ENCODE data around the gene APBA2. TPM values are rescaled to one million over a fixed set of nuclear protein-coding genes. Genes with fewer than 3 reads are reported as not detected.

The APBA2 gene
- total RNA-seq, 1 experiment from 2014 or later: 11.2 TPM

DNA sequence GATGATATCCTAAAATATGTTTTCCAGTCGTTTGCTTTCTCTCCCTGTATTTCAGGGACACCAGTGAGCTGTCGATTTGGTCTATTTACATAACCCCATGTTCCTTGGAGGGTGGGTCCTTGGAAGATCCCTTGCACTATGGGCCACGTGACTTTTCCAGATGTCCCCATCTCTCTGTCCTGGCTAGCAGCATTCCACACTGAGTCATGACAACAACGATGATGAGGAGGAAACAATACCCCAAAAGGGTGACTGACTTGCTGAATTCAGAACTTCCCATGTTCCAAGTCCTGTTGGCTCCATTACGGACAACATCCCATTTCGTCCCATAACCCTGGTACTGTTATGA is 249.5 kb downstream of the APBA2 start:
- H3K36me3 Mint-ChIP-seq: no peaks in the 10 kb centered on the region
- peaks cover 17% of the 10 kb centered on the region for H3K4me1 Mint-ChIP-seq
- no peak overlapping the region for H3K27ac Mint-ChIP-seq
- H3K27me3 Mint-ChIP-seq (ENCODE audit: low read depth): no peaks in the 10 kb centered on the region
- H3K9me3 Mint-ChIP-seq: no peaks in the 10 kb centered on the region
- DNase-seq (ENCODE audit: low spot score): no peak
- POLR2A ChIA-PET: interaction anchor here (0.6 kb wide), 1 partner anchor 7 kb away, joined by 3 read pairs; no protein-coding TSS in a partner anchor
- ATAC-seq: no peak
- TF ChIP-seq NFE2L1 (CRISPR knock-in tag; IDR thresholded peaks at IDR 0.05): no peak
- TF ChIP-seq MXD4 (CRISPR knock-in tag; IDR thresholded peaks at IDR 0.05; ENCODE audit: borderline replicate concordance): no peak
- TF ChIP-seq, protein P1, sequence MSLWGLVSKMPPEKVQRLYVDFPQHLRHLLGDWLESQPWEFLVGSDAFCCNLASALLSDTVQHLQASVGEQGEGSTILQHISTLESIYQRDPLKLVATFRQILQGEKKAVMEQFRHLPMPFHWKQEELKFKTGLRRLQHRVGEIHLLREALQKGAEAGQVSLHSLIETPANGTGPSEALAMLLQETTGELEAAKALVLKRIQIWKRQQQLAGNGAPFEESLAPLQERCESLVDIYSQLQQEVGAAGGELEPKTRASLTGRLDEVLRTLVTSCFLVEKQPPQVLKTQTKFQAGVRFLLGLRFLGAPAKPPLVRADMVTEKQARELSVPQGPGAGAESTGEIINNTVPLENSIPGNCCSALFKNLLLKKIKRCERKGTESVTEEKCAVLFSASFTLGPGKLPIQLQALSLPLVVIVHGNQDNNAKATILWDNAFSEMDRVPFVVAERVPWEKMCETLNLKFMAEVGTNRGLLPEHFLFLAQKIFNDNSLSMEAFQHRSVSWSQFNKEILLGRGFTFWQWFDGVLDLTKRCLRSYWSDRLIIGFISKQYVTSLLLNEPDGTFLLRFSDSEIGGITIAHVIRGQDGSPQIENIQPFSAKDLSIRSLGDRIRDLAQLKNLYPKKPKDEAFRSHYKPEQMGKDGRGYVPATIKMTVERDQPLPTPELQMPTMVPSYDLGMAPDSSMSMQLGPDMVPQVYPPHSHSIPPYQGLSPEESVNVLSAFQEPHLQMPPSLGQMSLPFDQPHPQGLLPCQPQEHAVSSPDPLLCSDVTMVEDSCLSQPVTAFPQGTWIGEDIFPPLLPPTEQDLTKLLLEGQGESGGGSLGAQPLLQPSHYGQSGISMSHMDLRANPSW (CRISPR knock-in tag; conservative IDR thresholded peaks at IDR 0.05; ENCODE audit: low read depth): no peak
- no peak for TF ChIP-seq GABPB1 (CRISPR knock-in tag; IDR thresholded peaks at IDR 0.05)
- TF ChIP-seq HMGA2 (CRISPR knock-in tag; IDR thresholded peaks at IDR 0.05): no peak
- TF ChIP-seq ZNF219 (CRISPR knock-in tag; IDR thresholded peaks at IDR 0.05; ENCODE audit: borderline replicate concordance): no peak
- no peak for TF ChIP-seq FOXJ3 (CRISPR knock-in tag; IDR thresholded peaks at IDR 0.05; ENCODE audit: borderline replicate concordance)
- TF ChIP-seq NR3C1 (CRISPR knock-in tag; conservative IDR thresholded peaks at IDR 0.05; ENCODE audit: low read depth): no peak
- TF ChIP-seq FOXK1 (CRISPR knock-in tag; IDR thresholded peaks at IDR 0.05): no peak
- no peak for TF ChIP-seq CREB1 (CRISPR knock-in tag; IDR thresholded peaks at IDR 0.05)
- no peak for TF ChIP-seq ZNF416 (CRISPR knock-in tag; IDR thresholded peaks at IDR 0.05)
- no peak for TF ChIP-seq RORB (CRISPR knock-in tag; IDR thresholded peaks at IDR 0.05)
- no peak for TF ChIP-seq ZNF317 (CRISPR knock-in tag; IDR thresholded peaks at IDR 0.05; ENCODE audit: borderline replicate concordance, low read depth)
- no peak overlapping the region for H3K4me3 Mint-ChIP-seq
- CTCF ChIA-PET: interaction anchor here (0.7 kb wide), 1 partner anchor 152 kb away, joined by 3 read pairs; no protein-coding TSS in a partner anchor

DNA sequence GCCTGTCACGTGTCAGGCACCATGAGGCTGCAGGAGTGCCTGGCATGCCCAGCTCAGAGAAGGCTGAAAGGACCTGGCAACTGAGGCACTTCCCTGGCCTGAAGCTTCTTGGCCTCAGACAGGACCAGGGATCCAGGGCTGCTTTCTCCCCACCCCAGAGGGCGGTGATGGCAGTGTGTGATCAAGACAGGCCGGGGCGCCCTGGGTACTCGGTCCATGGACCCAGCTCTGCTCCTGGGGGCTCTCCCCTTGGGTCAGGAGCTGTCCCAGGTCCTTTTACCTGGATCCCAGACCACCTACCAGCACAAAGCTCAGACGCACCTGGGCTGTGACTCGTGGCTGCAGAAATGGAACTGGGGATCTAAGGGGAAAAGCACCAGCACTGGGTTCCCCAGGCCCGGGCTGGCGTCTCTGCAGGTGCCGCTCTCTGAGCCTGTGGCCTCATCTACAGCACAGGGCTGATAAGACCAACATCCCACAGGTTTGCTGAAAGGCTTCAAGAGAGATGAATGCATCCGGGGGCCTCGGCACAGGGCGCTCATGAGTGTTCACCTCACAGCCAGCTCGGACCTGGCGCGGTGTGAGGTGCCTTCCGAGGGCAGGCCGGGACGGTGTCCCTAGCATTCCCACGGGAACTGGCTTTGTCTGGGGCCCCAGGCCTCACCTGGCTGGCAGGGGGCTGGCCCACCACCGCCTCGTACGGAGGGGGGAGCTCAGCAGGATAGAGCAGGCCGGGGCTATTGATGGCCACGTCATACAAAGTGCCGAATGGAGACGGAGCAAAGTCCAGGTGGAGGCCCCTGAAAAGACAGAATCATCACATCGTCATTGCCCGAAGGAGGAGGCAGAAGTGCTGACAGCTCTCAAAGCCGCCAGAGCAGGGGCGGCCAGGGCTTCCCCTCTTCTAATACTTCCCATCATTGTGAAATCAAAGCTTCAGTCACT is 250.2 kb downstream of the APBA2 start:
- no peaks in the 10 kb centered on the region for H3K27me3 Mint-ChIP-seq (ENCODE audit: low read depth)
- H3K27ac Mint-ChIP-seq: no peak overlapping the region
- peaks cover 24% of the 10 kb centered on the region for H3K4me1 Mint-ChIP-seq
- ChIA-PET POLR2A (interaction anchor here (0.6 kb wide), 2 partner anchors 94 to 147 kb away, joined by 3 read pairs; no protein-coding TSS in a partner anchor), CTCF (interaction anchor here (0.7 to 0.9 kb wide), 2 partner anchors 210 to 488 kb away, joined by 3 to 4 read pairs; no protein-coding TSS in a partner anchor)
- H3K36me3 Mint-ChIP-seq: no peaks in the 10 kb centered on the region
- ATAC-seq (no peak), DNase-seq (ENCODE audit: low spot score) (peak; percentile 6)
- H3K9me3 Mint-ChIP-seq: no peaks in the 10 kb centered on the region
- H3K4me3 Mint-ChIP-seq: no peak overlapping the region
- no peak for TF ChIP-seq NFE2L1 (CRISPR knock-in tag; IDR thresholded peaks at IDR 0.05)
- TF ChIP-seq FOXK1 (CRISPR knock-in tag; IDR thresholded peaks at IDR 0.05): no peak
- TF ChIP-seq, protein P2, sequence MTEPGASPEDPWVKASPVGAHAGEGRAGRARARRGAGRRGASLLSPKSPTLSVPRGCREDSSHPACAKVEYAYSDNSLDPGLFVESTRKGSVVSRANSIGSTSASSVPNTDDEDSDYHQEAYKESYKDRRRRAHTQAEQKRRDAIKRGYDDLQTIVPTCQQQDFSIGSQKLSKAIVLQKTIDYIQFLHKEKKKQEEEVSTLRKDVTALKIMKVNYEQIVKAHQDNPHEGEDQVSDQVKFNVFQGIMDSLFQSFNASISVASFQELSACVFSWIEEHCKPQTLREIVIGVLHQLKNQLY (CRISPR knock-in tag; IDR thresholded peaks at IDR 0.05): no peak
- TF ChIP-seq GTF2I (CRISPR knock-in tag; conservative IDR thresholded peaks at IDR 0.05): no peak
- TF ChIP-seq, protein P3, sequence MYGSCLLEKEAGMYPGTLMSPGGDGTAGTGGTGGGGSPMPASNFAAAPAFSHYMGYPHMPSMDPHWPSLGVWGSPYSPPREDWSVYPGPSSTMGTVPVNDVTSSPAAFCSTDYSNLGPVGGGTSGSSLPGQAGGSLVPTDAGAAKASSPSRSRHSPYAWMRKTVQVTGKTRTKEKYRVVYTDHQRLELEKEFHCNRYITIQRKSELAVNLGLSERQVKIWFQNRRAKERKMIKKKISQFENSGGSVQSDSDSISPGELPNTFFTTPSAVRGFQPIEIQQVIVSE (CRISPR knock-in tag; IDR thresholded peaks at IDR 0.05; ENCODE audit: borderline replicate concordance): no peak
- TF ChIP-seq ZNF396 (CRISPR knock-in tag; IDR thresholded peaks at IDR 0.05; ENCODE audit: borderline replicate concordance): no peak
- TF ChIP-seq, protein P4, sequence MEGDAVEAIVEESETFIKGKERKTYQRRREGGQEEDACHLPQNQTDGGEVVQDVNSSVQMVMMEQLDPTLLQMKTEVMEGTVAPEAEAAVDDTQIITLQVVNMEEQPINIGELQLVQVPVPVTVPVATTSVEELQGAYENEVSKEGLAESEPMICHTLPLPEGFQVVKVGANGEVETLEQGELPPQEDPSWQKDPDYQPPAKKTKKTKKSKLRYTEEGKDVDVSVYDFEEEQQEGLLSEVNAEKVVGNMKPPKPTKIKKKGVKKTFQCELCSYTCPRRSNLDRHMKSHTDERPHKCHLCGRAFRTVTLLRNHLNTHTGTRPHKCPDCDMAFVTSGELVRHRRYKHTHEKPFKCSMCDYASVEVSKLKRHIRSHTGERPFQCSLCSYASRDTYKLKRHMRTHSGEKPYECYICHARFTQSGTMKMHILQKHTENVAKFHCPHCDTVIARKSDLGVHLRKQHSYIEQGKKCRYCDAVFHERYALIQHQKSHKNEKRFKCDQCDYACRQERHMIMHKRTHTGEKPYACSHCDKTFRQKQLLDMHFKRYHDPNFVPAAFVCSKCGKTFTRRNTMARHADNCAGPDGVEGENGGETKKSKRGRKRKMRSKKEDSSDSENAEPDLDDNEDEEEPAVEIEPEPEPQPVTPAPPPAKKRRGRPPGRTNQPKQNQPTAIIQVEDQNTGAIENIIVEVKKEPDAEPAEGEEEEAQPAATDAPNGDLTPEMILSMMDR (IDR thresholded peaks at IDR 0.05): no peak
- no peak for TF ChIP-seq GRHL2 (CRISPR knock-in tag; IDR thresholded peaks at IDR 0.05; ENCODE audit: insufficient replicate concordance, severe bottlenecking)
- TF ChIP-seq TEAD4 (CRISPR knock-in tag; IDR thresholded peaks at IDR 0.05): no peak
- no peak for TF ChIP-seq NR2C2 (CRISPR knock-in tag; IDR thresholded peaks at IDR 0.05)
- no peak for TF ChIP-seq SOX15 (CRISPR knock-in tag; IDR thresholded peaks at IDR 0.05)
- TF ChIP-seq HMGA2 (CRISPR knock-in tag; IDR thresholded peaks at IDR 0.05): no peak
- TF ChIP-seq TEAD1 (CRISPR knock-in tag; IDR thresholded peaks at IDR 0.05): no peak
- TF ChIP-seq, protein P5, sequence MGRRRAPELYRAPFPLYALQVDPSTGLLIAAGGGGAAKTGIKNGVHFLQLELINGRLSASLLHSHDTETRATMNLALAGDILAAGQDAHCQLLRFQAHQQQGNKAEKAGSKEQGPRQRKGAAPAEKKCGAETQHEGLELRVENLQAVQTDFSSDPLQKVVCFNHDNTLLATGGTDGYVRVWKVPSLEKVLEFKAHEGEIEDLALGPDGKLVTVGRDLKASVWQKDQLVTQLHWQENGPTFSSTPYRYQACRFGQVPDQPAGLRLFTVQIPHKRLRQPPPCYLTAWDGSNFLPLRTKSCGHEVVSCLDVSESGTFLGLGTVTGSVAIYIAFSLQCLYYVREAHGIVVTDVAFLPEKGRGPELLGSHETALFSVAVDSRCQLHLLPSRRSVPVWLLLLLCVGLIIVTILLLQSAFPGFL (CRISPR knock-in tag; IDR thresholded peaks at IDR 0.05; ENCODE audit: borderline replicate concordance): no peak
- TF ChIP-seq NFATC4 (CRISPR knock-in tag; IDR thresholded peaks at IDR 0.05): no peak
- TF ChIP-seq ESRRA (CRISPR knock-in tag; IDR thresholded peaks at IDR 0.05; ENCODE audit: borderline replicate concordance): no peak
- no peak for TF ChIP-seq FOXJ3 (CRISPR knock-in tag; IDR thresholded peaks at IDR 0.05; ENCODE audit: borderline replicate concordance)
- TF ChIP-seq MYBL2 (CRISPR knock-in tag; IDR thresholded peaks at IDR 0.05): no peak
- TF ChIP-seq IRF2 (CRISPR knock-in tag; IDR thresholded peaks at IDR 0.05; ENCODE audit: borderline replicate concordance, low read depth): no peak
